Stomach (tissue), 9 donors: Measurements from ENCODE around the gene JAKMIP1. TPM values are rescaled to one million over a fixed set of nuclear protein-coding genes. Genes with fewer than 3 reads are reported as not detected.
A peak's percentile ranks its signal among the peaks of the same experiment; 100 is the strongest.

Experiments used
- DNase-seq, 2 donors: peaks; one replicate each; pipeline versions ENCODE4 v3.0.0 to v3.0.0-alpha.2; 2013 to 2019
- H3K27ac ChIP-seq, 5 donors: fragments of 200-600 bp in 4 of 5; sonication (generic) in 4 of 5; one replicate each; pipeline ENCODE4 v1.5.1; 2013 to 2019; ENCODE audit warnings: mild to moderate bottlenecking in 1 of 5, moderate library complexity in 1 of 5
- H3K27me3 ChIP-seq, 3 donors: fragments of 200-600 bp; sonication (generic); one replicate each; pipeline ENCODE4 v1.5.1; 2017 to 2019; ENCODE audit warnings: mixed run types in 1 of 3
- H3K36me3 ChIP-seq, 4 donors: fragments of 200-600 bp; sonication (generic); 1 replicate in 3 of 4; 2 replicates in 1 of 4; pipeline ENCODE4 v1.5.1; 2016 to 2019
- H3K4me1 ChIP-seq, 4 donors: fragments of 200-600 bp; sonication (generic); one replicate each; pipeline ENCODE4 v1.5.1; 2016 to 2019
- H3K4me3 ChIP-seq, 4 donors: fragments of 200-600 bp; sonication (generic) in 3 of 4; one replicate each; pipeline ENCODE4 v1.5.1; 2016 to 2019; ENCODE audit warnings: mild to moderate bottlenecking in 1 of 4
- H3K9me3 ChIP-seq, 4 donors: fragments of 200-600 bp; sonication (generic); one replicate each; pipeline ENCODE4 v1.5.1; 2016 to 2019
- CTCF ChIP-seq, 7 experiments: fragments of 450-650 bp in 4 of 7; fragments of 200-600 bp in 3 of 7; sonication (generic) in 3 of 7; IDR thresholded peaks; one replicate each; pipeline ENCODE4 v1.5.1; 2016 to 2019; ENCODE audit warnings: antibody characterized with exemption in 7 of 7, control low read depth in 2 of 7, mild to moderate bottlenecking in 1 of 7
- EP300 ChIP-seq: sonication (generic); formaldehyde crosslinking; IDR thresholded peaks from one replicate; pipeline ENCODE4 v1.6.1; 2017; ENCODE audit warnings: antibody characterized with exemption
- POLR2A ChIP-seq, 4 donors: fragments of 450-650 bp; IDR thresholded peaks; one replicate each; pipeline ENCODE4 v1.6.1; 2016; ENCODE audit warnings: antibody characterized with exemption in 4 of 4, control low read depth in 2 of 4, mild to moderate bottlenecking in 1 of 4, moderate library complexity in 1 of 4
- POLR2AphosphoS5 ChIP-seq, 3 donors: sonication (generic); formaldehyde crosslinking; IDR thresholded peaks; one replicate each; pipeline ENCODE4 v1.6.1; 2016; ENCODE audit warnings: antibody characterized with exemption in 3 of 3
- WGBS, 5 donors: extraction: QIAGEN DNeasy Blood & Tissue Kit in 3 of 5; methylation state at CpG; one replicate each; pipeline versions ENCODE4 v1.1.5 to v1.1.7; 2013 to 2018; 5-methylcytosine and 5-hydroxymethylcytosine counted together
- intact Hi-C: fragments of 100-400 bp; cut with DNase I; formaldehyde crosslinking; loops from one replicate; pipeline ENCODE4 v1.15.1; 2023; ENCODE audit warnings: low total_unique reads
- polyA plus RNA-seq, 3 donors: library from polyadenylated mRNA; stranded (reverse); fragments of 200-250 nt; gene quantifications; one replicate each; pipeline ENCODE4 v1.2.3, GENCODE V29; 2013
- total RNA-seq, 5 donors: library from RNA; depleted of rRNA; stranded (reverse); fragments of >200 nt; gene quantifications; one replicate each; pipeline versions ENCODE4 v1.1.0 to v1.2.3, GENCODE V29; 2014 to 2016
- donor health status: healthy with polysubstance abuse.
- donor health status: Bipolar disorder and iron deficiency.
- donor health status: healthy.

JAKMIP1 gene
- total and polyA plus RNA-seq, 8 donors: 0.18 to 10.3 (median 0.54) TPM; not detected in 2

GRCh38 chr4:6107114-6107791, 93.1 kb downstream of the JAKMIP1 start:
- intact Hi-C loops: no loop called here
- Histone ChIP-seq H3K36me3 (no peaks in the 10 kb centered on the region), H3K4me3 (no peak overlapping the region), H3K4me1 (peaks cover 0 to 4% (median 0%) of the 10 kb centered on the region in 4 donors), H3K27me3 (peaks cover 0 to 22% (median 0%) of the 10 kb centered on the region in 3 donors), H3K9me3 (peaks cover 0 to 9% (median 0%) of the 10 kb centered on the region in 4 donors), H3K27ac (no peak overlapping the region)
- TF ChIP-seq CTCF (IDR thresholded peaks at IDR 0.05): no peak
- no peak for TF ChIP-seq POLR2A (IDR thresholded peaks at IDR 0.05)
- TF ChIP-seq EP300: no peak
- TF ChIP-seq POLR2AphosphoS5 (IDR thresholded peaks at IDR 0.05): no peak
- 79 to 89% (median 82%) methylated on average over 13 to 14 of the region's 14 CpGs for WGBS, 5 donors
- DNase-seq: peak in 1 of 2 donors; percentile 22

DNA sequence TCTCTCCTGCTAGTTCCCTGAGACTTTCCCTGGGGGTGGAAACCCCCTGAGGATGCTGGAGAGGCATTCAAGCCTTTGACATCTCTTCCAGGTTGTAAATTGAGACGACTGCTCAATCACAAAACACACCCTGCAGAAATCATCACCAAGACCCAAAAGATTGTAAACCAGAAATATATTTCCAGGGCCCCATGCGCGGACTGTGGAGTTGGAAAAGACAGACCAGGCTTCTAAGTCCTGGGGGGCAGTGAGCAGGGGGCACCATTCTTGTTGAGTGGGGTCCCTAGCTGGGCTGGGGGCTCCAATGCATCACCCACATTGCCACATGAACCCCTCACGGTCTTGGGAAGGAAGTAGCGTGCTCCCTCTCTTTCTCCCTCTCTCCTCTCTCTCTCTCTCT, 94.2 kb downstream of the JAKMIP1 start:
- TF ChIP-seq POLR2AphosphoS5 (IDR thresholded peaks at IDR 0.05) (no peak), POLR2A (IDR thresholded peaks at IDR 0.05) (no peak), EP300 (no peak), CTCF (IDR thresholded peaks at IDR 0.05) (no peak)
- peaks cover 0 to 4% (median 0%) of the 10 kb centered on the region in 4 donors for H3K4me1 ChIP-seq
- intact Hi-C loops: no loop called here
- no peak overlapping the region for H3K4me3 ChIP-seq
- WGBS, 5 donors: 62 to 71% (median 68%) methylated on average over 5 of the region's 5 CpGs
- peaks cover 0 to 12% (median 0%) of the 10 kb centered on the region in 4 donors for H3K9me3 ChIP-seq
- peaks cover 0 to 20% (median 0%) of the 10 kb centered on the region in 3 donors for H3K27me3 ChIP-seq
- peak in 1 of 2 donors; percentile 17 for DNase-seq
- H3K27ac ChIP-seq: no peak overlapping the region
- no peaks in the 10 kb centered on the region for H3K36me3 ChIP-seq

- intact Hi-C loops: no loop called here
- H3K36me3 ChIP-seq: no peaks in the 10 kb centered on the region
- no peak overlapping the region for H3K4me3 ChIP-seq
- no peak for TF ChIP-seq POLR2A (IDR thresholded peaks at IDR 0.05)
- no peak for TF ChIP-seq POLR2AphosphoS5 (IDR thresholded peaks at IDR 0.05)
- TF ChIP-seq EP300: no peak
- TF ChIP-seq CTCF (IDR thresholded peaks at IDR 0.05): no peak
- peaks cover 0 to 19% (median 0%) of the 10 kb centered on the region in 3 donors for H3K27me3 ChIP-seq
- 52 to 79% (median 58%) methylated on average over 37 to 60 of the region's 60 CpGs for WGBS, 5 donors
- H3K27ac ChIP-seq: no peak overlapping the region
- peaks cover 0 to 4% (median 0%) of the 10 kb centered on the region in 4 donors for H3K4me1 ChIP-seq
- DNase-seq: peak in 1 of 2 donors; percentile 15
- peaks cover 0 to 12% (median 0%) of the 10 kb centered on the region in 4 donors for H3K9me3 ChIP-seq
Measured at GRCh38 chr4:6105311-6105911, 94.9 kb downstream of the JAKMIP1 start.

DNA sequence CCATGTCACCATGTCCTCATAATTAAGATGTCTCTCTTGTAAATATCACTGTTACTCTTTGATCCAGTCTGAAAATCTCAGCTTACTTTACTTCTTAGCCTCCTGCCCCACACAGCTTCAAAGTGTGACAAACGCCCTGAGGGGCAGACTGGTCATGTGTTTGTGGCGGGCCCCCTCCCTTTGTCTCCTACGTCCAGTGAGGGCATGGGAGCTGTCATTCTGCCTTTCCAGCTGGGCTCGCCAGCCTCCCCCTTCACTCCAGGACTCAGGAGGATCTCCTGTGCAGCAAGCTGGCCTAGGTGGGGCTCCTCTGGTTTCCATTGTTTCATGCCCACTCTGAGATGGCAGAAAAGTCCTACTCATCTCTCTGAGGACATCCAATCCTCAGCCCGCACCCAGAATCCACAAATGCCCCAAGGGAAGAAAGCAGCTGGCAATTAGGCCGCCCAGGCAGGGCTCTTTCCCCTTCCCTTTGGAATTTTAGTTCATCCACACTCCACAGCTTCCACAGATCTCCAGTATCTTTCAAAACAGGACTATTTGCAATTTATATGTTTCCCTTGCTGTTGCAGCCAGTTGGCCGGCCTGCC, 95.7 kb downstream of the JAKMIP1 start:
- Histone ChIP-seq H3K36me3 (no peaks in the 10 kb centered on the region), H3K4me1 (peaks cover 0 to 4% (median 0%) of the 10 kb centered on the region in 4 donors), H3K27me3 (peaks cover 0 to 19% (median 0%) of the 10 kb centered on the region in 3 donors), H3K27ac (no peak overlapping the region), H3K9me3 (peaks cover 0 to 12% (median 0%) of the 10 kb centered on the region in 4 donors), H3K4me3 (no peak overlapping the region)
- no peak for TF ChIP-seq EP300
- intact Hi-C loops: no loop called here
- peak in 1 of 2 donors; percentile 16 for DNase-seq
- WGBS, 5 donors: 58 to 75% (median 71%) methylated on average over 7 of the region's 7 CpGs
